HEK293 (cell line): Measurements from ENCODE around the gene MRPS18A.

Source experiments
- CTCF ChIA-PET: fragments of 350-600 bp; formaldehyde crosslinking; extraction: SDS; loops from one replicate; lab custom pipeline; 2021; ENCODE audit warnings: antibody characterized with exemption; lab: Yijun Ruan, JAX
- POLR2A ChIA-PET: fragments of 300-600 bp; formaldehyde crosslinking; extraction: SDS; loops from one replicate; lab custom pipeline; 2020; ENCODE audit warnings: antibody characterized with exemption, inconsistent platforms; lab: Yijun Ruan, JAX
- H3K27ac ChIP-seq: fragments of 200-500 bp; sonication (Bioruptor generic); 2 replicates; pipeline ENCODE4 v1.5.1; 2014; ENCODE audit warnings: low read depth, low read length, control low read depth, inconsistent platforms; ENCODE audit errors: extremely low read depth
- H3K36me3 ChIP-seq, 2 experiments: fragments of 200-500 bp in 1 of 2; sonication (Bioruptor generic) in 1 of 2; 1 replicate in 1 of 2; 2 replicates in 1 of 2; pipeline ENCODE4 v1.5.1; 2014 to 2017; ENCODE audit warnings: inconsistent platforms in 2 of 2, low read length in 2 of 2; ENCODE audit not compliant: control insufficient read depth in 2 of 2, insufficient read depth in 1 of 2
- H3K4me1 ChIP-seq: fragments of 200-500 bp; sonication (Bioruptor generic); 2 replicates; pipeline ENCODE4 v1.5.1; 2014; ENCODE audit warnings: mild to moderate bottlenecking, low read length, inconsistent platforms; ENCODE audit not compliant: control insufficient read depth, insufficient read depth
- H3K4me3 ChIP-seq: 2 replicates; pipeline ENCODE4 v1.5.1; 2011; ENCODE audit warnings: low read depth, mild to moderate bottlenecking, control low read depth, low read length, moderate library complexity
- H3K9me3 ChIP-seq: fragments of 200-500 bp; sonication (Bioruptor generic); 2 replicates; pipeline ENCODE4 v1.5.1; 2014; ENCODE audit warnings: low read depth, low read length, inconsistent platforms; ENCODE audit not compliant: control insufficient read depth, insufficient read depth
- GLI4 ChIP-seq: fragments of 450-650 bp; formaldehyde crosslinking; IDR thresholded peaks from 2 replicates; pipeline ENCODE4 v1.5.1; 2016; ENCODE audit warnings: missing biosample characterization, missing genetic modification characterization
- INSM2 ChIP-seq: fragments of 450-650 bp; formaldehyde crosslinking; IDR thresholded peaks from 2 replicates; pipeline ENCODE4 v1.5.1; 2016; ENCODE audit warnings: missing biosample characterization, missing genetic modification characterization
- KLF1 ChIP-seq: fragments of 450-650 bp; formaldehyde crosslinking; IDR thresholded peaks from 2 replicates; pipeline ENCODE4 v1.5.1; 2016; ENCODE audit warnings: missing biosample characterization, missing genetic modification characterization
- KLF9 ChIP-seq: fragments of 450-650 bp; formaldehyde crosslinking; IDR thresholded peaks from 2 replicates; pipeline ENCODE4 v1.5.1; 2016; ENCODE audit warnings: missing biosample characterization, missing genetic modification characterization, low read depth
- MYNN ChIP-seq: fragments of 450-650 bp; formaldehyde crosslinking; IDR thresholded peaks from 2 replicates; pipeline ENCODE4 v1.5.1; 2016; ENCODE audit warnings: missing biosample characterization, missing genetic modification characterization, borderline replicate concordance
- WT1 ChIP-seq: fragments of 450-650 bp; formaldehyde crosslinking; IDR thresholded peaks from 2 replicates; pipeline ENCODE4 v1.5.1; 2016; ENCODE audit warnings: missing biosample characterization, missing genetic modification characterization
- ZFP37 ChIP-seq: fragments of 450-650 bp; formaldehyde crosslinking; IDR thresholded peaks from 2 replicates; pipeline ENCODE4 v1.5.1; 2016; ENCODE audit warnings: missing biosample characterization, missing genetic modification characterization
- ZNF112 ChIP-seq: fragments of 450-650 bp; formaldehyde crosslinking; IDR thresholded peaks from 2 replicates; pipeline ENCODE4 v1.5.0; 2017; ENCODE audit warnings: missing biosample characterization, missing genetic modification characterization
- ZNF133 ChIP-seq: fragments of 450-650 bp; formaldehyde crosslinking; IDR thresholded peaks from 2 replicates; pipeline ENCODE4 v1.5.1; 2016; ENCODE audit warnings: missing biosample characterization, missing genetic modification characterization
- ZNF140 ChIP-seq: fragments of 450-650 bp; formaldehyde crosslinking; IDR thresholded peaks from 2 replicates; pipeline ENCODE4 v1.5.1; 2016; ENCODE audit warnings: missing biosample characterization, missing genetic modification characterization
- ZNF16 ChIP-seq: fragments of 450-650 bp; formaldehyde crosslinking; IDR thresholded peaks from 2 replicates; pipeline ENCODE4 v1.5.1; 2016; ENCODE audit warnings: low read depth, missing biosample characterization, missing genetic modification characterization
- ZNF2 ChIP-seq: fragments of 450-650 bp; formaldehyde crosslinking; IDR thresholded peaks from 2 replicates; pipeline ENCODE4 v1.5.1; 2016; ENCODE audit warnings: missing biosample characterization, missing genetic modification characterization
- ZNF202 ChIP-seq: fragments of 450-650 bp; formaldehyde crosslinking; IDR thresholded peaks from 2 replicates; pipeline ENCODE4 v1.5.1; 2016; ENCODE audit warnings: missing biosample characterization, missing genetic modification characterization, borderline replicate concordance
- ZNF302 ChIP-seq: fragments of 450-650 bp; formaldehyde crosslinking; IDR thresholded peaks from 2 replicates; pipeline ENCODE4 v1.5.1; 2016; ENCODE audit warnings: missing biosample characterization, missing genetic modification characterization, low read depth
- ZNF404 ChIP-seq: fragments of 450-650 bp; formaldehyde crosslinking; IDR thresholded peaks from 2 replicates; pipeline ENCODE4 v1.5.1; 2017; ENCODE audit warnings: missing biosample characterization, missing genetic modification characterization
- ZNF416 ChIP-seq: fragments of 450-650 bp; formaldehyde crosslinking; IDR thresholded peaks from 2 replicates; pipeline ENCODE4 v1.5.1; 2016; ENCODE audit warnings: missing biosample characterization, missing genetic modification characterization
- ZNF423 ChIP-seq: fragments of 450-650 bp; formaldehyde crosslinking; IDR thresholded peaks from 2 replicates; pipeline ENCODE4 v1.5.1; 2016; ENCODE audit warnings: missing biosample characterization, missing genetic modification characterization
- ZNF560 ChIP-seq: fragments of 450-650 bp; formaldehyde crosslinking; IDR thresholded peaks from 2 replicates; pipeline ENCODE4 v1.5.1; 2017; ENCODE audit warnings: missing biosample characterization, missing genetic modification characterization, borderline replicate concordance
- ZNF571 ChIP-seq: fragments of 450-650 bp; formaldehyde crosslinking; IDR thresholded peaks from 2 replicates; pipeline ENCODE4 v1.5.0; 2017; ENCODE audit warnings: missing biosample characterization, missing genetic modification characterization
- ZNF645 ChIP-seq: fragments of 450-650 bp; formaldehyde crosslinking; IDR thresholded peaks from 2 replicates; pipeline ENCODE4; 2016; ENCODE audit warnings: missing biosample characterization, missing genetic modification characterization
- ZNF677 ChIP-seq: fragments of 450-650 bp; IDR thresholded peaks from 2 replicates; pipeline ENCODE4 v1.5.0; 2018; ENCODE audit warnings: missing biosample characterization, mild to moderate bottlenecking, missing genetic modification characterization, moderate library complexity
- ZSCAN4 ChIP-seq: fragments of 450-650 bp; formaldehyde crosslinking; IDR thresholded peaks from 2 replicates; pipeline ENCODE4 v1.5.1; 2017; ENCODE audit warnings: missing biosample characterization, missing genetic modification characterization
- TF ChIP-seq, protein P1 (sequence below): fragments of 450-650 bp; formaldehyde crosslinking; IDR thresholded peaks from 2 replicates; pipeline ENCODE4 v1.5.1; 2016; ENCODE audit warnings: missing biosample characterization, missing genetic modification characterization

MRPS18A gene

GRCh38 chr6:43639984-43640800 is 47.4 kb downstream of the MRPS18A start:
- ChIA-PET CTCF (interaction anchor here (0.5 to 1.5 kb wide), 3 partner anchors 24 to 624 kb away, joined by 3 to 5 read pairs (median 4); no protein-coding TSS in a partner anchor), POLR2A (interaction anchor here (1.8 to 4.7 kb wide), 2 partner anchors 11 to 13 kb away, joined by 5 to 26 read pairs; partner anchors contain the start of gene GTPBP2)
- Histone ChIP-seq H3K9me3 (no peaks in the 10 kb centered on the region), H3K4me3 (no peak overlapping the region), H3K27ac (no peak overlapping the region), H3K4me1 (peaks cover 7% of the 10 kb centered on the region), H3K36me3 (peaks cover 50 to 56% of the 10 kb centered on the region in 2 experiments)
- no peak for TF ChIP-seq ZNF423 (tag by site-specific recombination)
- peak; percentile 69; the same call in 1 of the 2 replicates for TF ChIP-seq ZFP37 (tag by site-specific recombination)
- no peak for TF ChIP-seq ZSCAN4 (tag by site-specific recombination)
- TF ChIP-seq ZNF112: no peak

GRCh38 chr6:43636308-43636659 is 51.3 kb downstream of the MRPS18A start:
- TF ChIP-seq ZNF571 (tag by site-specific recombination) (no peak), ZNF112 (no peak), ZNF677 (tag by site-specific recombination) (no peak), MYNN (no peak), ZNF302 (no peak), GLI4 (no peak), ZNF560 (tag by site-specific recombination) (no peak), ZNF202 (tag by site-specific recombination) (no peak), ZNF16 (tag by site-specific recombination) (no peak), ZNF133 (tag by site-specific recombination) (no peak), ZNF2 (no peak), ZNF140 (tag by site-specific recombination) (no peak)
- CTCF ChIA-PET: interaction anchor here (0.6 to 2.0 kb wide), 8 partner anchors 9 to 438 kb away, joined by 3 to 8 read pairs (median 4); partner anchors contain the start of gene RSPH9
- Histone ChIP-seq H3K36me3 (peaks cover 40 to 45% of the 10 kb centered on the region in 2 experiments), H3K4me1 (peaks cover 2% of the 10 kb centered on the region; the same call in 1 of the 2 replicates), H3K27ac (peak overlapping the region; percentile 71; the same call in 1 of the 2 replicates), H3K4me3 (peak overlapping the region; percentile 91), H3K9me3 (no peaks in the 10 kb centered on the region)
- POLR2A ChIA-PET: interaction anchor here (0.6 to 2.8 kb wide), 9 partner anchors 9 to 134 kb away, joined by 3 to 33 read pairs (median 4); partner anchors contain the start of genes RSPH9 and VEGFA

- ChIA-PET POLR2A (interaction anchor here (0.6 to 2.8 kb wide), 16 partner anchors 8 to 445 kb away, joined by 3 to 33 read pairs (median 4); partner anchors contain the start of genes RSPH9 and VEGFA), CTCF (interaction anchor here (0.6 to 2.0 kb wide), 8 partner anchors 9 to 438 kb away, joined by 3 to 8 read pairs (median 4); partner anchors contain the start of gene RSPH9)
- H3K4me3 ChIP-seq: peak within 1 kb of the TSS; percentile 91
- peaks cover 2% of the 10 kb centered on the region; the same call in 1 of the 2 replicates for H3K4me1 ChIP-seq
- peaks cover 35 to 40% of the 10 kb centered on the region in 2 experiments for H3K36me3 ChIP-seq
- no peaks in the 10 kb centered on the region for H3K9me3 ChIP-seq
- peak within 1 kb of the TSS; percentile 71 for H3K27ac ChIP-seq
- TF ChIP-seq ZNF645 (tag by site-specific recombination): no peak
- TF ChIP-seq, protein P1, sequence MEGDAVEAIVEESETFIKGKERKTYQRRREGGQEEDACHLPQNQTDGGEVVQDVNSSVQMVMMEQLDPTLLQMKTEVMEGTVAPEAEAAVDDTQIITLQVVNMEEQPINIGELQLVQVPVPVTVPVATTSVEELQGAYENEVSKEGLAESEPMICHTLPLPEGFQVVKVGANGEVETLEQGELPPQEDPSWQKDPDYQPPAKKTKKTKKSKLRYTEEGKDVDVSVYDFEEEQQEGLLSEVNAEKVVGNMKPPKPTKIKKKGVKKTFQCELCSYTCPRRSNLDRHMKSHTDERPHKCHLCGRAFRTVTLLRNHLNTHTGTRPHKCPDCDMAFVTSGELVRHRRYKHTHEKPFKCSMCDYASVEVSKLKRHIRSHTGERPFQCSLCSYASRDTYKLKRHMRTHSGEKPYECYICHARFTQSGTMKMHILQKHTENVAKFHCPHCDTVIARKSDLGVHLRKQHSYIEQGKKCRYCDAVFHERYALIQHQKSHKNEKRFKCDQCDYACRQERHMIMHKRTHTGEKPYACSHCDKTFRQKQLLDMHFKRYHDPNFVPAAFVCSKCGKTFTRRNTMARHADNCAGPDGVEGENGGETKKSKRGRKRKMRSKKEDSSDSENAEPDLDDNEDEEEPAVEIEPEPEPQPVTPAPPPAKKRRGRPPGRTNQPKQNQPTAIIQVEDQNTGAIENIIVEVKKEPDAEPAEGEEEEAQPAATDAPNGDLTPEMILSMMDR: no peak
- no peak for TF ChIP-seq ZNF404 (tag by site-specific recombination)
- peak; percentile 72; the same call in 1 of the 2 replicates for TF ChIP-seq INSM2 (tag by site-specific recombination)
- no peak for TF ChIP-seq MYNN
- peak; percentile 49; the same call in 1 of the 2 replicates for TF ChIP-seq KLF9 (tag by site-specific recombination)
- TF ChIP-seq ZNF416 (tag by site-specific recombination): no peak
- peak; percentile 75 for TF ChIP-seq WT1 (tag by site-specific recombination)
- 0 out of 2 replicates have a peak, but pooled peaks have one; percentile 44 for TF ChIP-seq KLF1 (tag by site-specific recombination)
These were observed 51.9 kb downstream of the MRPS18A start, which contains the start of gene MAD2L1BP for GRCh38 chr6:43635387-43636307. TSS of gene MAD2L1BP (plus strand) at chr6:43635840. CDS start at chr6:43635876, 36 bp downstream.
